Lung (tissue), 12 donors: Measurements from ENCODE around the gene ARHGAP35. TPM values are rescaled to one million over a fixed set of nuclear protein-coding genes. Genes with fewer than 3 reads are reported as not detected.
A peak's percentile ranks its signal among the peaks of the same experiment; 100 is the strongest.

Experiments used
- ATAC-seq: fragments of 200-7000 bp; cut with Tn5 transposase; one replicate; pipeline ENCODE4 v1.9.1; 2020; ENCODE audit warnings: moderate number of reproducible peaks; ENCODE audit not compliant: insufficient read depth, low FRiP score
- DNase-seq, 3 donors: peaks; one replicate each; pipeline ENCODE4 v3.0.0-alpha.2; 2013 to 2017
- H3K27ac ChIP-seq, 2 donors: one replicate each; pipeline ENCODE4 v1.5.1; 2013; ENCODE audit warnings: mild to moderate bottlenecking in 2 of 2, moderate library complexity in 2 of 2, control low read depth in 1 of 2, inconsistent platforms in 1 of 2, low read depth in 1 of 2, low read length in 1 of 2
- H3K27me3 ChIP-seq, 3 donors: one replicate each; pipeline ENCODE4 v1.5.1; 2013; ENCODE audit warnings: low read length in 2 of 3; ENCODE audit not compliant: control insufficient read depth in 3 of 3, insufficient read depth in 3 of 3
- H3K36me3 ChIP-seq, 4 donors: one replicate each; pipeline ENCODE4 v1.5.1; 2013; ENCODE audit warnings: low read length in 4 of 4, mild to moderate bottlenecking in 1 of 4, moderate library complexity in 1 of 4; ENCODE audit not compliant: control insufficient read depth in 4 of 4, insufficient read depth in 4 of 4
- H3K4me1 ChIP-seq, 5 donors: one replicate each; pipeline ENCODE4 v1.5.1; 2013; ENCODE audit warnings: low read length in 5 of 5, mild to moderate bottlenecking in 2 of 5, moderate library complexity in 1 of 5; ENCODE audit not compliant: control insufficient read depth in 5 of 5, insufficient read depth in 5 of 5
- H3K4me3 ChIP-seq: one replicate; pipeline ENCODE4 v1.5.1; 2013; ENCODE audit warnings: mild to moderate bottlenecking, control low read depth, moderate library complexity
- H3K9ac ChIP-seq, 2 donors: one replicate each; pipeline ENCODE4 v1.5.1; 2013; ENCODE audit warnings: low read length in 2 of 2, control low read depth in 1 of 2; ENCODE audit not compliant: insufficient read depth in 1 of 2
- H3K9me3 ChIP-seq, 4 donors: one replicate each; pipeline ENCODE4 v1.5.1; 2013; ENCODE audit warnings: low read length in 3 of 4, mild to moderate bottlenecking in 1 of 4, moderate library complexity in 1 of 4; ENCODE audit not compliant: control insufficient read depth in 4 of 4, insufficient read depth in 3 of 4
- WGBS, 2 donors: extraction: QIAGEN DNeasy Blood & Tissue Kit; methylation state at CpG; one replicate each; pipeline ENCODE4 v1.1.7; 2013; 5-methylcytosine and 5-hydroxymethylcytosine counted together
- polyA plus RNA-seq, 2 donors: library from polyadenylated mRNA; stranded (reverse); fragments of 200-250 nt; gene quantifications; one replicate each; pipeline ENCODE4 v1.2.1, GENCODE V29; 2013
- total RNA-seq, 2 donors: library from RNA; depleted of rRNA in 1 of 2; stranded (reverse); fragments of >200 nt in 1 of 2; gene quantifications; one replicate each; pipeline ENCODE4 v1.2.1, GENCODE V29; 2014 to 2021
- TF ChIP-seq, protein P1 (sequence below): IDR thresholded peaks from 2 replicates; pipeline ENCODE4 v1.5.1; 2012; ENCODE audit warnings: mild to moderate bottlenecking; ENCODE audit errors: control extremely low read depth, extremely low read depth
- donor health status: control.
- donor health status: control.
- donor health status: Bipolar disorder and iron deficiency.
- donor health status: healthy.
- donor health status: DM: yes; HTN: yes; CAD: no.

Gene ARHGAP35
- total and polyA plus RNA-seq, 4 donors: 12.2 to 53.5 (median 36.5) TPM

DNA sequence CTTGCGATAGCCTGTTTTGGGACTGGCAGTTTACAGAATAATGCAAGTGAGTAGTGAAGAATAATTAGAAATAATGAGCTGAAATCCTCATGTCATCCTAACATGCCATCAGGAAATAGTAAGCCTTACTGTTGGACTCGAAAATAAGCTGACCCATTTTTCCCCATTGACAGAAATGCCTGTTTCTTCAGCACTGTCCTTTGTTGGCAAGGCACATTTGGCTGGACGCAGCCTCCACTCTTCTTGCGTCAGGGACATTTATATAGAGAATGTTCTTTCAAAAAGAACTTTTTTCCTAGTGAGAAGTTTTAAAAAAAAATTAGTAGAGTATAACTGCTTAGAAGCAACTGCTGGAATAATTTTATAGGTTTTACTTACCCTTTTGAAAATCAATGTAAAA lies 47.1 kb downstream of the ARHGAP35 start:
- WGBS, 2 donors: 83 to 85% methylated on average over 4 of the region's 4 CpGs
- Histone ChIP-seq H3K9ac (no peak overlapping the region), H3K36me3 (peaks cover 0 to 3% (median under 1%) of the 10 kb centered on the region in 4 donors), H3K27me3 (no peaks in the 10 kb centered on the region), H3K27ac (no peak overlapping the region), H3K4me1 (peaks cover 10 to 32% (median 25%) of the 10 kb centered on the region in 5 donors), H3K4me3 (no peak overlapping the region), H3K9me3 (no peaks in the 10 kb centered on the region)
- ATAC-seq (no peak), DNase-seq (peak in 1 of 3 donors; percentile 46)
- TF ChIP-seq, protein P1, sequence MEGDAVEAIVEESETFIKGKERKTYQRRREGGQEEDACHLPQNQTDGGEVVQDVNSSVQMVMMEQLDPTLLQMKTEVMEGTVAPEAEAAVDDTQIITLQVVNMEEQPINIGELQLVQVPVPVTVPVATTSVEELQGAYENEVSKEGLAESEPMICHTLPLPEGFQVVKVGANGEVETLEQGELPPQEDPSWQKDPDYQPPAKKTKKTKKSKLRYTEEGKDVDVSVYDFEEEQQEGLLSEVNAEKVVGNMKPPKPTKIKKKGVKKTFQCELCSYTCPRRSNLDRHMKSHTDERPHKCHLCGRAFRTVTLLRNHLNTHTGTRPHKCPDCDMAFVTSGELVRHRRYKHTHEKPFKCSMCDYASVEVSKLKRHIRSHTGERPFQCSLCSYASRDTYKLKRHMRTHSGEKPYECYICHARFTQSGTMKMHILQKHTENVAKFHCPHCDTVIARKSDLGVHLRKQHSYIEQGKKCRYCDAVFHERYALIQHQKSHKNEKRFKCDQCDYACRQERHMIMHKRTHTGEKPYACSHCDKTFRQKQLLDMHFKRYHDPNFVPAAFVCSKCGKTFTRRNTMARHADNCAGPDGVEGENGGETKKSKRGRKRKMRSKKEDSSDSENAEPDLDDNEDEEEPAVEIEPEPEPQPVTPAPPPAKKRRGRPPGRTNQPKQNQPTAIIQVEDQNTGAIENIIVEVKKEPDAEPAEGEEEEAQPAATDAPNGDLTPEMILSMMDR: no peak

DNA sequence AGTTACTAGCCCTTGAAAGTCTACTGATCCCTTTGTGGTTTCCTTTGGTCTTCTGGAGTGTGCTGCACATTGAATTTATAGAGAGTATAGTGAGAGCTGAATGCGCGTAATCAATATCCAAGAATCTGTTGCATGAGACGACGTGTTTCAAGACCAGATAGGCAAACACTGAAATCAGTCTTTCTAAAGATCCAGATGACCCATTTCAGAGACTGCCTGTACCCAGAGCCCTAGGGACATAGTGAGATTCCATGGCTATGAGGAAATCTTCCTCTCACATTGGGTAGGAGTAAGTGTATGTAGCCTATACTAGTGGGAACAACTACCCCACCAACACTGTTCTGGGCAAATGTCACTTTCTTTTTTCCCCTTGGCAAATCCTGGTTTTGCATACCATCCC lies 48.6 kb downstream of the ARHGAP35 start:
- Histone ChIP-seq H3K36me3 (peaks cover 0 to 3% (median under 1%) of the 10 kb centered on the region in 4 donors), H3K9me3 (no peaks in the 10 kb centered on the region), H3K9ac (no peak overlapping the region), H3K27me3 (no peaks in the 10 kb centered on the region), H3K27ac (no peak overlapping the region), H3K4me3 (no peak overlapping the region), H3K4me1 (peaks cover 6 to 30% (median 19%) of the 10 kb centered on the region in 5 donors)
- WGBS, 2 donors: 91 to 96% methylated on average over 4 of the region's 4 CpGs
- DNase-seq: no peak
- no peak for ATAC-seq
- TF ChIP-seq, protein P1: no peak

Other genes starting within 250 kb of the ARHGAP35 start
- 10 to 100 TPM in 1 of 2 donors, 1 to 10 TPM in 1; 7.8 to 13.2 TPM for gene PTGIR, start 235.9 kb upstream of the ARHGAP35 start, total RNA-seq
- 10 to 100 TPM in 1 of 2 donors, 1 to 10 TPM in 1; 9.6 to 37.0 TPM for gene PTGIR, start 235.9 kb upstream of the ARHGAP35 start, polyA plus RNA-seq
- not detected for gene GNG8, start 224.8 kb upstream of the ARHGAP35 start, total RNA-seq
- not detected for gene GNG8, start 224.8 kb upstream of the ARHGAP35 start, polyA plus RNA-seq
- gene DACT3, start 199.8 kb upstream of the ARHGAP35 start, total RNA-seq: 10 to 100 TPM in 1 of 2 donors, 1 to 10 TPM in 1; 7.8 to 14.0 TPM
- 1 to 10 TPM; 2.8 to 3.9 TPM for gene DACT3, start 199.8 kb upstream of the ARHGAP35 start, polyA plus RNA-seq
- 10 to 100 TPM; 52.1 to 56.2 TPM for gene PRKD2, start 143.9 kb upstream of the ARHGAP35 start, total RNA-seq
- gene PRKD2, start 143.9 kb upstream of the ARHGAP35 start, polyA plus RNA-seq: 10 to 100 TPM; 35.5 to 38.1 TPM
- 10 to 100 TPM; 16.1 to 23.9 TPM for gene FKRP, start 114.9 kb upstream of the ARHGAP35 start, total RNA-seq
- gene FKRP, start 114.9 kb upstream of the ARHGAP35 start, polyA plus RNA-seq: 10 to 100 TPM; 10.8 to 14.4 TPM
- 10 to 100 TPM; 71.6 to 86.8 TPM for gene STRN4, start 114.5 kb upstream of the ARHGAP35 start, total RNA-seq
- gene STRN4, start 114.5 kb upstream of the ARHGAP35 start, polyA plus RNA-seq: 10 to 100 TPM; 71.9 to 86.6 TPM
- 100 to 1,000 TPM in 1 of 2 donors, 10 to 100 TPM in 1; 38.2 to 216 TPM for gene SLC1A5, start 72.4 kb upstream of the ARHGAP35 start, total RNA-seq
- 100 to 1,000 TPM in 1 of 2 donors, 10 to 100 TPM in 1; 97.0 to 116 TPM for gene SLC1A5, start 72.4 kb upstream of the ARHGAP35 start, polyA plus RNA-seq
- gene AP2S1, start 10.2 kb upstream of the ARHGAP35 start, total RNA-seq: 100 to 1,000 TPM in 1 of 2 donors, 10 to 100 TPM in 1; 73.0 to 190 TPM
- 100 to 1,000 TPM; 122 to 191 TPM for gene AP2S1, start 10.2 kb upstream of the ARHGAP35 start, polyA plus RNA-seq
- gene NPAS1, start 158.8 kb downstream of the ARHGAP35 start, total RNA-seq: 1 to 10 TPM in 1 of 2 donors, under 1 TPM in 1; 0.31 to 1.0 TPM
- 1 to 10 TPM in 1 of 2 donors, under 1 TPM in 1; 0.35 to 1.2 TPM for gene NPAS1, start 158.8 kb downstream of the ARHGAP35 start, polyA plus RNA-seq
- gene TMEM160, start 187.6 kb downstream of the ARHGAP35 start, total RNA-seq: 10 to 100 TPM; 12.4 to 42.4 TPM
- gene TMEM160, start 187.6 kb downstream of the ARHGAP35 start, polyA plus RNA-seq: 10 to 100 TPM; 10.1 to 54.4 TPM